ENCODE results near the gene GFOD2. TPM values are rescaled to one million over a fixed set of nuclear protein-coding genes. Genes with fewer than 3 reads are reported as not detected.

GFOD2 gene
- total RNA-seq, 1 experiment from 2014 or later, result 13.4 TPM

GRCh38 chr16:67641779-67642708 is 77.1 kb downstream of the GFOD2 start:
- H3K9me3 Mint-ChIP-seq (ENCODE audit: unreplicated experiment), result no peaks in the 10 kb centered on the region
- intact Hi-C loops (cut with micrococcal nuclease; ENCODE audit: unreplicated experiment), result no loop called here
- CTCF ChIA-PET, result interaction anchor here (0.6 to 5.8 kb wide), 3 partner anchors 95 to 765 kb away, joined by 3 to 45 read pairs (median 6); no protein-coding TSS in a partner anchor

GRCh38 chr16:67637625-67638024 is 81.5 kb downstream of the GFOD2 start:
- Histone ChIP-seq H3K36me3 (ENCODE audit: control insufficient read depth, insufficient read depth, low read length) (peaks cover 3% of the 10 kb centered on the region; the same call in 1 of the 2 replicates), H3K9me3 (no peaks in the 10 kb centered on the region), H3K4me3 (ENCODE audit: low read depth, low read length) (no peak overlapping the region), H3K4me1 (no peaks in the 10 kb centered on the region), H3K27me3 (replicated peaks; ENCODE audit: control insufficient read depth, insufficient read depth, low read length) (no peaks in the 10 kb centered on the region)
- TF ChIP-seq CTCF (IDR thresholded peaks at IDR 0.05; ENCODE audit: insufficient read depth in 1 of 2, low read depth in 1 of 2, low read length in 1 of 2, severe bottlenecking in 1 of 2, unreplicated experiment in 1 of 2), result no peak
- BruUV-seq (replicated peaks), result no TSS peak
- Mint-ChIP-seq H3K4me3 (ENCODE audit: unreplicated experiment) (no peak overlapping the region), H3K4me1 (ENCODE audit: low read depth, unreplicated experiment) (no peaks in the 10 kb centered on the region), H3K27me3 (ENCODE audit: insufficient read depth, unreplicated experiment) (no peaks in the 10 kb centered on the region), H3K27ac (ENCODE audit: unreplicated experiment) (no peak overlapping the region), H3K9me3 (ENCODE audit: unreplicated experiment) (no peaks in the 10 kb centered on the region), H3K36me3 (ENCODE audit: insufficient read depth, unreplicated experiment) (peaks cover 85% of the 10 kb centered on the region)
- DNase-seq, result no peak
- ChIA-PET CTCF (no interaction called here), POLR2A (interaction anchor here (0.6 kb wide), 1 partner anchor 54 kb away, joined by 4 read pairs; no protein-coding TSS in a partner anchor)
- intact Hi-C loops (cut with micrococcal nuclease; ENCODE audit: unreplicated experiment), result no loop called here

More at GRCh38 chr16:67641779-67642708, 77.1 kb downstream of the GFOD2 start:
- no peak for TF ChIP-seq CTCF (IDR thresholded peaks at IDR 0.05; ENCODE audit: insufficient read depth in 1 of 2, low read depth in 1 of 2, low read length in 1 of 2, severe bottlenecking in 1 of 2, unreplicated experiment in 1 of 2)
- H3K4me1 Mint-ChIP-seq (ENCODE audit: low read depth, unreplicated experiment), result no peaks in the 10 kb centered on the region
- H3K27ac Mint-ChIP-seq (ENCODE audit: unreplicated experiment), result no peak overlapping the region
- Histone ChIP-seq H3K36me3 (ENCODE audit: control insufficient read depth, insufficient read depth, low read length) (peaks cover 1% of the 10 kb centered on the region; the same call in 1 of the 2 replicates), H3K4me1 (peaks cover 4% of the 10 kb centered on the region; the same call in 1 of the 2 replicates), H3K27me3 (replicated peaks; ENCODE audit: control insufficient read depth, insufficient read depth, low read length) (no peaks in the 10 kb centered on the region), H3K9me3 (no peaks in the 10 kb centered on the region), H3K4me3 (ENCODE audit: low read depth, low read length) (no peak overlapping the region)
- BruUV-seq (replicated peaks), result no TSS peak
- no peak overlapping the region for H3K4me3 Mint-ChIP-seq (ENCODE audit: unreplicated experiment)
- POLR2A ChIA-PET, result no interaction called here
- DNase-seq, result no peak
- H3K27me3 Mint-ChIP-seq (ENCODE audit: insufficient read depth, unreplicated experiment), result no peaks in the 10 kb centered on the region
- H3K36me3 Mint-ChIP-seq (ENCODE audit: insufficient read depth, unreplicated experiment), result peaks cover 44% of the 10 kb centered on the region

GRCh38 chr16:67636713-67637112 is 82.4 kb downstream of the GFOD2 start:
- CTCF ChIA-PET, result no interaction called here

More at GRCh38 chr16:67636713-67637112, 82.4 kb downstream of the GFOD2 start:
- H3K4me3 Mint-ChIP-seq (ENCODE audit: unreplicated experiment), result no peak overlapping the region
- no peak for TF ChIP-seq CTCF (IDR thresholded peaks at IDR 0.05; ENCODE audit: insufficient read depth in 1 of 2, low read depth in 1 of 2, low read length in 1 of 2, severe bottlenecking in 1 of 2, unreplicated experiment in 1 of 2)
- H3K36me3 ChIP-seq (ENCODE audit: control insufficient read depth, insufficient read depth, low read length), result peaks cover 3% of the 10 kb centered on the region; the same call in 1 of the 2 replicates
- no peaks in the 10 kb centered on the region for H3K4me1 Mint-ChIP-seq (ENCODE audit: low read depth, unreplicated experiment)
- intact Hi-C loops (cut with micrococcal nuclease; ENCODE audit: unreplicated experiment), result no loop called here
- no peaks in the 10 kb centered on the region for H3K4me1 ChIP-seq
- H3K9me3 Mint-ChIP-seq (ENCODE audit: unreplicated experiment), result no peaks in the 10 kb centered on the region
- no peaks in the 10 kb centered on the region for H3K27me3 ChIP-seq (replicated peaks; ENCODE audit: control insufficient read depth, insufficient read depth, low read length)
- H3K27ac Mint-ChIP-seq (ENCODE audit: unreplicated experiment), result no peak overlapping the region
- peaks cover 85% of the 10 kb centered on the region for H3K36me3 Mint-ChIP-seq (ENCODE audit: insufficient read depth, unreplicated experiment)
- BruUV-seq (replicated peaks), result no TSS peak
- H3K4me3 ChIP-seq (ENCODE audit: low read depth, low read length), result no peak overlapping the region
- no peaks in the 10 kb centered on the region for H3K27me3 Mint-ChIP-seq (ENCODE audit: insufficient read depth, unreplicated experiment)
- POLR2A ChIA-PET, result no interaction called here
- no peaks in the 10 kb centered on the region for H3K9me3 ChIP-seq
- no peak for DNase-seq
